HEK293T (cell line): ENCODE results near the gene C16orf89.

Experiments
- CTCF ChIA-PET: fragments of 350-600 bp; formaldehyde crosslinking; extraction: SDS; loops from one replicate; lab custom pipeline; 2021; ENCODE audit warnings: antibody characterized with exemption, inconsistent platforms; lab: Yijun Ruan, JAX
- POLR2A ChIA-PET: fragments of 350-600 bp; formaldehyde crosslinking; extraction: SDS; loops from one replicate; lab custom pipeline; 2020; ENCODE audit warnings: antibody characterized with exemption, inconsistent platforms; lab: Yijun Ruan, JAX
- DNase-seq: peaks from one replicate; pipeline ENCODE4 v3.0.0; 2012; ENCODE audit warnings: mixed read lengths; ENCODE audit errors: extremely low spot score
- ARNT ChIP-seq: fragments of 450-650 bp; IDR thresholded peaks from 2 replicates; pipeline ENCODE4 v1.6.1; 2017; ENCODE audit warnings: mild to moderate bottlenecking
- BHLHE40 ChIP-seq: fragments of 450-650 bp; IDR thresholded peaks from 2 replicates; pipeline ENCODE4 v1.6.1; 2016; ENCODE audit warnings: mild to moderate bottlenecking, moderate library complexity, borderline replicate concordance
- CTBP1 ChIP-seq: fragments of 450-650 bp; IDR thresholded peaks from 2 replicates; pipeline ENCODE4 v1.6.1; 2016; ENCODE audit warnings: borderline replicate concordance
- ELF4 ChIP-seq: fragments of 450-650 bp; IDR thresholded peaks from 2 replicates; pipeline ENCODE4 v1.6.1; 2017; ENCODE audit warnings: antibody characterized with exemption
- FOXA1 ChIP-seq: fragments of 450-650 bp; IDR thresholded peaks from 2 replicates; pipeline ENCODE4 v1.6.1; 2016; ENCODE audit warnings: mild to moderate bottlenecking
- FOXK2 ChIP-seq: fragments of 450-650 bp; IDR thresholded peaks from 2 replicates; pipeline ENCODE4 v1.6.1; 2016; ENCODE audit warnings: mild to moderate bottlenecking
- FOXM1 ChIP-seq: fragments of 450-650 bp; IDR thresholded peaks from 2 replicates; pipeline ENCODE4 v1.6.1; 2017; ENCODE audit warnings: mild to moderate bottlenecking, borderline replicate concordance
- HDGF ChIP-seq: fragments of 450-650 bp; IDR thresholded peaks from 2 replicates; pipeline ENCODE4 v1.6.1; 2017; ENCODE audit warnings: antibody characterized with exemption, borderline replicate concordance
- L3MBTL2 ChIP-seq: fragments of 450-650 bp; conservative IDR thresholded peaks from 2 replicates; pipeline ENCODE4 v1.6.1; 2016; ENCODE audit warnings: mild to moderate bottlenecking
- LEF1 ChIP-seq: fragments of 450-650 bp; IDR thresholded peaks from 2 replicates; pipeline ENCODE4 v1.6.1; 2017; ENCODE audit warnings: mild to moderate bottlenecking, borderline replicate concordance
- NFRKB ChIP-seq: fragments of 450-650 bp; IDR thresholded peaks from 2 replicates; pipeline ENCODE4 v1.6.1; 2016; ENCODE audit warnings: mild to moderate bottlenecking, moderate library complexity
- SP1 ChIP-seq: fragments of 450-650 bp; IDR thresholded peaks from 2 replicates; pipeline ENCODE4 v1.6.1; 2017
- SUZ12 ChIP-seq: fragments of 450-650 bp; IDR thresholded peaks from 2 replicates; pipeline ENCODE4 v1.6.1; 2016; ENCODE audit warnings: mild to moderate bottlenecking
- TARDBP ChIP-seq: fragments of 450-650 bp; IDR thresholded peaks from 2 replicates; pipeline ENCODE4 v1.6.1; 2016
- ZNF384 ChIP-seq: fragments of 450-650 bp; IDR thresholded peaks from 2 replicates; pipeline ENCODE4 v1.6.1; 2016
- TF ChIP-seq, protein P1 (sequence below): fragments of 450-650 bp; IDR thresholded peaks from 2 replicates; pipeline ENCODE4 v1.6.1; 2016

The C16orf89 gene

DNA sequence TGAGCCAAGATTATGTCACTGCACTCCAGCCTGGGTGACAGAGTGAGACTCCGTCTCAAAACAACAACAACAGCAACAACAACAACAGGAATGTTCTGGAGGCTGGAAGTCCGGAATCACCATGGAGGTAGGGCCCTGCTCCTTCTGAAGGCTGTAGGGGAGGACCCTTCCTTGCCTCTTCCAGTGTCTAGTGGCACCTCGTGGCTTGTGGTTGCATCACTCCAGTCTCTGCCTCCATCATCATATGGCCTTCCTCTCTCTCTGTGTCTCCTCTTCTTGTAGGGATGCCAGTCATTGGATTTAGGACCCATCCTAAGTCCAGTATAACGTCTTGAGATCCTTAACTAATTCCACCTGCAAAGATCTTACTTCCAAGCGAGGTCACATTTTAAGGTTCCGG is 46.0 kb downstream of the C16orf89 start:
- DNase-seq = no peak
- ChIA-PET POLR2A (no interaction called here), CTCF (no interaction called here)
- no peak for TF ChIP-seq TARDBP
- TF ChIP-seq HDGF = no peak
- TF ChIP-seq ARNT = no peak
- no peak for TF ChIP-seq NFRKB
- TF ChIP-seq ZNF384 = no peak
- no peak for TF ChIP-seq LEF1
- no peak for TF ChIP-seq FOXA1
- TF ChIP-seq FOXM1 = no peak
- TF ChIP-seq CTBP1 = no peak
- TF ChIP-seq FOXK2 = no peak
- TF ChIP-seq, protein P1, sequence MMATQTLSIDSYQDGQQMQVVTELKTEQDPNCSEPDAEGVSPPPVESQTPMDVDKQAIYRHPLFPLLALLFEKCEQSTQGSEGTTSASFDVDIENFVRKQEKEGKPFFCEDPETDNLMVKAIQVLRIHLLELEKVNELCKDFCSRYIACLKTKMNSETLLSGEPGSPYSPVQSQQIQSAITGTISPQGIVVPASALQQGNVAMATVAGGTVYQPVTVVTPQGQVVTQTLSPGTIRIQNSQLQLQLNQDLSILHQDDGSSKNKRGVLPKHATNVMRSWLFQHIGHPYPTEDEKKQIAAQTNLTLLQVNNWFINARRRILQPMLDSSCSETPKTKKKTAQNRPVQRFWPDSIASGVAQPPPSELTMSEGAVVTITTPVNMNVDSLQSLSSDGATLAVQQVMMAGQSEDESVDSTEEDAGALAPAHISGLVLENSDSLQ = no peak
- TF ChIP-seq L3MBTL2 = no peak
- no peak for TF ChIP-seq SP1
- TF ChIP-seq ELF4 = no peak

DNA sequence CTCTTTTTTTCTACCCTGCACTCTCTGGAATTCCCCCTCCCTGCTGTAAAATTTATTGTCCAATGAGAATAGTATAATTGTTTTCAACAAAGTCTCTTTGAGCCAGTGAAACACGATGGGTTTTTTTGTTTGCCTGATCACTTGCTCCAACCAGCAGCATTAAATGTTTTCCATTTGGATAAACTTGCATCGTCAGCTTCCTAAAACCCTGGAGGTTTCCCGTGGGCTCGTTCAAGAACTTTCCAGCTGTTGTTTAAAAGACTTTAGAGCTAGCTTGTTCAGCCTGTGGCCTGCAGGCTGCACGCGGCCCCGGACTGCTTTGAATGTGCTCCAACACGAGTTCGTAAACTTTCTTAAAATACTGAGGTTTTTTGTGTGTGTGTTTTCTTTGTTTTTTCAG is 47.0 kb downstream of the C16orf89 start:
- CTCF ChIA-PET = no interaction called here
- DNase-seq = no peak
- POLR2A ChIA-PET = no interaction called here

DNA sequence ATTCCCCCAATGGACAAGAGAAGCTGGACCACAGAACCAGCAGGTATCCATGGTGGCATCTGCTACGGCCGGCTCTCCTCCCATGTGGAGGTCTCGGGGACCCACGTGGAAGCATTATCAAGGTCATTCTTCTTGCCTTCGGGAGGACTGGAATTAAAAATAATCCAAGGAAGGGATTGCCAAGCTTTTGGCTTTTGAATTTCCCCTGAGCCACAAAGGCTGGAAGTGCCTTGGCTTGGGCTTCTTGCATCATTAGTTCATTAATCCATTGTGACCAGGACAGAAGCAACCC is 48.1 kb downstream of the C16orf89 start:
- DNase-seq = no peak
- POLR2A ChIA-PET = no interaction called here
- TF ChIP-seq CTBP1 = no peak
- TF ChIP-seq ELF4 = no peak
- no peak for TF ChIP-seq FOXM1
- no peak for TF ChIP-seq LEF1
- CTCF ChIA-PET = no interaction called here

More for the DNA sequence above, 47.0 kb downstream of the C16orf89 start:
- TF ChIP-seq CTBP1 = no peak
- TF ChIP-seq BHLHE40 = no peak
- no peak for TF ChIP-seq SP1
- no peak for TF ChIP-seq ARNT
- no peak for TF ChIP-seq FOXK2
- TF ChIP-seq LEF1 = no peak
- no peak for TF ChIP-seq ZNF384
- TF ChIP-seq, protein P1 = no peak
- TF ChIP-seq L3MBTL2 = no peak

DNA sequence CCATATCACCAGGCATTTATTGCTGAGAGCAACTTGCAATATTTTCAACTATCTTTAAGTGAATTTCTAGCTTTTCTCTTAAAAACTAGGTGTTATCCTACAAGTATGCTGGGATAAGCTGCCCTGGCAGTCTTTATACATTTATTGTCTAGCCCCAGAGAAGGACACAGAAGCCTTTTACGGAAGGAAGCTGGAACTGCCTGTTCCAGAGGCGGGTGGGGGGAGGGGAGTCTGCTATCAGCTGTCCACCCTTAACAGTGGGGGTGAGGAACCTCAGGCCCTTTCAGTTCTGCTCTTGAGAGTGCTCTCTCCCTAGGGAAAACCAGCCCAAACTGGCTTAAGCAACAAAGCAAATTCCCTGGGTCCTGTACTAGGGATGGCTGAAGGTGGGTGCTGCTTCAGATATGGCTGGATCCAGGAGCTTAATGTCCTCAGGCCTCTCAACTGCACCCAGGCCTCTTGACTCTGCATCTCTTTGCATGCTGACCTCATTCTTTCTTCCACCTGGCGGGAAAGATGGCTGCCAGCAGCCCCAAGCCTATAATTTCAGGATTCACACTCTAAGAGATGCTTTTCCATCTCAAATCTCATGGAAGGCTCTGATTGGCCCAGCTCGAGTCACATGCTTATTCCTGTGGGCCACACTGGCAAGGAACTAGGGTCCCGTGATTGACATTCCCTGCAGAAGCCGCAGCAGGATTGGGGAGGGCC is 48.6 kb downstream of the C16orf89 start:
- ChIA-PET POLR2A (no interaction called here), CTCF (no interaction called here)
- no peak for TF ChIP-seq ELF4
- TF ChIP-seq LEF1 = no peak
- no peak for TF ChIP-seq HDGF
- TF ChIP-seq L3MBTL2 = no peak
- TF ChIP-seq NFRKB = no peak
- no peak for TF ChIP-seq FOXM1
- TF ChIP-seq FOXA1 = no peak
- no peak for TF ChIP-seq ARNT
- DNase-seq = no peak

DNA sequence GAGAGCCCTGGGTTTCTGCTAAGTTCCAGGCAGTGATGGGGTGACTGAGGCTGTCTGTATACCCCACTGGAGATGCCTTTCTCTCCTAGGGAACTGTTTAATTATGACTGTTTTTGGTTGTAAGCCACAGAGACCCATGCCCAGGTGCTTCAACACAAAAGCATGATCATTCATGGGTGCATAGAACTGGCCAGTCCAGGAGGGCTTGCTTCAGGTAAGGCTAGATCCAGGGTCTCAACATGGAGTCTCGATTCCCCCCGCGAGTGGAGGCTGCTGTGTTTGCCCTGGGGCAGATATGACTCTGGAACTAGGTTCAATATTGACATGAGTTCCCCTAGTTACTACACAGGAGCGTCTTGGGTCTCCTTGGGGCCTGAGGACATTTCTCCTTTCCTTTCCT is 49.9 kb downstream of the C16orf89 start:
- TF ChIP-seq TARDBP (no peak), NFRKB (no peak), CTBP1 (no peak), L3MBTL2 (no peak)
- CTCF ChIA-PET = no interaction called here
- POLR2A ChIA-PET = no interaction called here

DNA sequence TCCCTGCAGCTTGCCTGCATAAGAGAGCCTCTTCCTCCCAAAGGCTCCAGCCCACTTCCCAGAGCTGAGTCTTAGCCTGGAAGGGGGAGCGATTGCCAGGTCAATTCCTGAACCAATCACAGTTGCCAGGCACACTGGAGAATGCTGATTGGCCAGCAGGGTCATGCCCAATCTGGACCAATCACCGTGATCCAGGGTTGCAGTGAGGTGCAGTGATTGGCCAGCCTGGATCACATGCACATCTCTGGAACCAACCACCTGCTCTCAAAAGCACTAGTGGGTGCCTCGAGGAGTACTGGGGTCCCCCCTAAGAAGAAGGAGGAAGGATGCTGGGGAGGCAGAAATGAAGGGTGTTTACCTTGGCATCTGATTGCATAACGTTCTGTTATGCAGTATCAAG is 50.4 kb downstream of the C16orf89 start:
- DNase-seq = no peak
- TF ChIP-seq ELF4 (no peak), L3MBTL2 (peak; percentile 42; the same call in 1 of the 2 replicates), NFRKB (no peak), CTBP1 (no peak)
- CTCF ChIA-PET = no interaction called here
- POLR2A ChIA-PET = no interaction called here

More for the DNA sequence above, 49.9 kb downstream of the C16orf89 start:
- DNase-seq = no peak

DNA sequence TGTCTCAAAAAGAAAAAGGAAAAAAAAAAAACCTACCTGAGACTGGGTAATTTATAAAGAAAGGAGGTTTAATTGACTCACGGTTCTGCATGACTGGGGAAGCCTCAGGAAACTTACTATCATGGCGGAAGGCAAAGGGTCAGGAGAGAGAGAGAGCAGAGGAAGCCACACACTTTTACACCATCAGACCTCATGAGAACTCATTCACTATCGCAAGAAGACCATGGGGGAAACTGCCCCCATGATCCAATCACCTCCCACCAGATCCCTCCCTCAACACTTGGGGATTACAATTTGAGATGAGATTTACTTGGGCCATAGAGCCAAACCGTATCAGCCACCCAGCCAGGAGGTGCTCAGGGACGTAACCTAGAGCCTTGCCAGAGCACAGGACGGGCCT is 52.9 kb downstream of the C16orf89 start:
- ChIA-PET POLR2A (no interaction called here), CTCF (no interaction called here)
- DNase-seq = no peak
- TF ChIP-seq L3MBTL2 (no peak), ARNT (no peak), SUZ12 (no peak), HDGF (no peak), ELF4 (no peak), NFRKB (no peak), TARDBP (no peak), SP1 (no peak)
- TF ChIP-seq, protein P1 = no peak
